NCI-H345 (cell line): ENCODE data around the gene E2F6.

Experiments used
- DNase-seq: peaks from one replicate; lab custom pipeline; 2025; lab: John Stamatoyannopoulos, UW

Gene E2F6

DNA sequence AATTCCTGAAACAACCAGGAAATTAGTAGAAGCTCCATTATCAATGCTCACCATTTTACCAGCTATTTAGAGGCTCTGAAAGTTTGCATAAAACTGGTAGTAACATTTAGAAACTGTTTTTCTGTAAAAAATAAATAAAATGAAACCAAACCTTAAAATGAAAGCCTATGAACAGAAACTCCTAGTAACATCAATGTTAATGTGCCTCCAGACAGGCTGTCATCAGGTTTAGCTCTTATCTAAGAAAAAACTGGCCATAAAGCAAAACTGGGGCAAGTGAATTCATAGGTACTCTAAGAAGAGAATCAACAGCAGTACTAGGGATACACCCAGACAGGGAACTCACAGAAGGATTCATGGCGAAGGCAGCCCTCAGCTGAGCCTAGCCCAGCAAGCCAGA is 8.0 kb downstream of the E2F6 start:
- no peak for DNase-seq

- DNase-seq = no peak
Observed at GRCh38 chr2:11456251-11456650, 9.7 kb downstream of the E2F6 start.

DNA sequence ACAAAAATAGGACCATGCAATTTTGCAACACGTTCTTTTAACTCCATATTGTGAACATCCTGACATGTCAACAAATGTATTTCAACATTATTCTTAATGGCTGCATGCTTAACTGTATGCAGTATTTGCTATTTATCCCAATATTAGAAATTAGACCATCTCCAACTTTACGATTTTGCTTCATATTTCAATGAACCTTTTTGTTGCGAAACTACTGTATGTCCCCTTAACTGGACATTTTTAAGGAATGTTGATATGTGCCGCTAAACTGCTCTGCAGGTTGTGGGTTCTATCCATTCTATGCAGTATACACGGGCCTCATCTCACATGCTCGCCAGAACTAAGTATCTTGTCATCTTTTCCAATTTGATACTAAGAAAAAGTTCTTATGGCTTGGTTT is 11.1 kb downstream of the E2F6 start:
- DNase-seq = no peak

DNA sequence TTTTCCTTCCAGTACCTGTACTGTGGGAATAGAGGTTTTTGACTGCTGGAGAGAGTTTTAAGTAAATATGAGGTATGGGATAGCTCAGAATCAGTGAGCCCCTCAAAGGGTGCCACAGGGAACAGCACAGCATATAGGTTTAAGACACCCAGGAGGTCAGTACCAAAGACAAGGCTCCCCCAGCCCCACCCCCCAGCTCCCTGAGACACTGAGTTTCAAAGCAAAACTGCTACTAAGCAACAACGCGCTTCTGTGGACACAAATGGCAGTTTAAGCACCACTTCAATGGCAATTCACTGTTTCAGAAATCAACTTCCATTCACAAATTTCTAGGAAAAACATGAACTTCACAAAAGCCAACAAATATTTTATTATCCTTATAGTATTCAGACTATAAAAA is 15.2 kb downstream of the E2F6 start:
- no peak for DNase-seq

DNA sequence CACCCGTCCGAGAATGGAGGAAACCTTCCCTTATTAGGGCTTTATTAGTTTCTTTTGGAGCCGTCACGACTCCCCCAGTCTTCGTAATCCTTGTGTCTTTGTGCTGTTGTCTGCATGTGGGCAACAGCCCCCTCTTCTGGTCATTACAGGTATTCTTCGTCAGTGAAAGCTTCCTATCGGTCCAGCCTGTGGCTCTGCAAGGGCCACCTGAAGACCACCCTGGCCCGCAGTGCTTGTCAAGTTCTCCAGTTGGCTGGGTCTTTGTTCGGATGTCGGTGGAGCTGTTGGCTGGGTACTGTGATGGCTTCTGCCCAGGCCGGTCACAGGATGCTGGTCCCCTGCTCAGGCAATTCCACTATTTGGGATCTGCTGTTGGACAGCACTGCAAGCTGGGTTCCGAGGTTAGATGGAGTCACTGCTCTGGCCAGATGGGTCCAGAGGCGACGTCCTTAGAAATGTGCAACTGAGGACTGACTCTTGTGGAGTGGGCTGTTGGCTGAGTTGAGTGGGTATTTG is 19.2 kb downstream of the E2F6 start:
- DNase-seq = peak; percentile 45

- DNase-seq = no peak
Observed at GRCh38 chr2:11444737-11445136, 21.2 kb downstream of the E2F6 start.

- DNase-seq = no peak
Observed at GRCh38 chr2:11438555-11439080, 27.3 kb downstream of the E2F6 start.

DNA sequence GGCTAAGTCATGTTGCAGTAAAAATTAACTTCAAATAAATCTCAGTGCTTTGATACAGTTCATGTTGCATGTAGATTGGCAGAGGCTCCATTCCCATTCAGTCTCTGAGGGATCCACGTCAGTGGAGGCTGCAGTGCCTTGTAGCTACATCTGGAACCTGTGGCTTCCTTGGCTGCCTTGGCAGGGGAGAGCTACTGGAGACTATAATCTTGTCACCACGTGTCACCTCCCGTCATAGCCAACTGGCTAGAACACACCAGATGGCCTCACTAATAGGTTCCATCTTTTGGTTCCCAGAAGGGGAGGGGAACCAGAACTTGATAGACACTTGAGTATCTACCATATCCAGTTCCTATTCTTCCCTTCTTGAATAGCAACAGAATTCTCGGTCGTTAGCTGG is 28.4 kb downstream of the E2F6 start:
- no peak for DNase-seq

DNA sequence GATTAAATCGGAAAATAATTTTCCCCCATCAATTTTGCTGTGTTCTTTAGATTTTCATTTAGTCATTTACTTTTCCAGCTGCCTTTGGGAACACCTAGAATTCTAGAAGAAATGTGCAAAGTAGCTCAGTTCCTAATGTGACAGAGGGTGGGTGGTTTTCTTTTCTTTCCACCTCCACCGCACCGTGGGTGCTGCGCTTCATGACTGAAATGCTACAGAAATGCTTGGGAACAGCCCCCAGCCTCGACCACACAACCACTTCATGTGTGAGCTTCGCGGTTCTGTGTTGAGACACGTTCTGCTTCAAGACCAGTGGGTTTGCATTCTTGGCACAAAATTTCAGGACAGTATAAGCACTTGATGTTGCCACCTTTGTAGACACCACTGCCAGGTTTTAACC is 30.9 kb downstream of the E2F6 start:
- no peak for DNase-seq

DNA sequence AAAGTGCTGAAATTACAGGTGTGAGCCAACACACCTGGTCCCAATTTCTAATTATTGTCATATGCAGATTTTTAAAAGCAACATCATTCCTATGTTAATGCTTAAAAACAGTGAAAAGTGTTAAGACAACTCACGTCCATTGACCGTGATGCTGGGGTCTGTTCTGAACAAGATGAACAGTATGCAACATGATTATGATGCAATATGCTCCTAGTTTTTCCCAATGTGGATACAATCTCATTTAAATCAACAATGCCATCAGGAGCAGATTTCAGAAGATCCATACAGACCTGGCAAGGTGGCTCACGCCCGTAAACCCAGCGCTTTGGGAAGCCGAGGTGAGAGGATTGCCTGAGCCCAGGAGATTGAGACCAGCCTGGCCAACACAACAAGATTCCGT is 31.5 kb downstream of the E2F6 start:
- DNase-seq = no peak

- DNase-seq = no peak
Observed at GRCh38 chr2:11433822-11434221, 32.1 kb downstream of the E2F6 start.

- DNase-seq = no peak
Observed at GRCh38 chr2:11430729-11431128, 35.2 kb downstream of the E2F6 start.

- no peak for DNase-seq
Observed at GRCh38 chr2:11427224-11427623, 38.7 kb downstream of the E2F6 start.

- no peak for DNase-seq
Observed at GRCh38 chr2:11422901-11423435, 43.0 kb downstream of the E2F6 start.

- no peak for DNase-seq
Observed at GRCh38 chr2:11422491-11422865, 43.5 kb downstream of the E2F6 start.

GRCh38 chr2:11421863-11422490 is 44.0 kb downstream of the E2F6 start:
- DNase-seq = no peak

DNA sequence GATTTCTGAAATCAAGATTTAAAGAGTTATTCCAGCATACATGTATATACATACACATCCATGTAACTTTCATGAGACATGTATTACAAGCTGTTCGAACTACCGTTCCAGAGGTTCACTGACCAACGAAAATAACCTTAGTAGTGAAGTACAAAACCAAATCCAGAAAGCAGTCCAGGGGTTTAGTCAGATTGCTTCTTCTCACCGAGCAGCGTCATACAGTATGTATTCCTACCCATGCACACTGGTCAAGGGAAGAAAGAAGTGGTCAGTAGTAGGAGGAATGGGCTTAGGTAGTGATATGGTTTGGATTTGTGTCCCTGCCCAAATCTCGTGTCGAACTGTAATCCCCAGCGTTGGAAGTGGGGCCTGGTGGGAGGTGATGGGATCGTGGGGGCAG is 45.3 kb downstream of the E2F6 start:
- no peak for DNase-seq

DNA sequence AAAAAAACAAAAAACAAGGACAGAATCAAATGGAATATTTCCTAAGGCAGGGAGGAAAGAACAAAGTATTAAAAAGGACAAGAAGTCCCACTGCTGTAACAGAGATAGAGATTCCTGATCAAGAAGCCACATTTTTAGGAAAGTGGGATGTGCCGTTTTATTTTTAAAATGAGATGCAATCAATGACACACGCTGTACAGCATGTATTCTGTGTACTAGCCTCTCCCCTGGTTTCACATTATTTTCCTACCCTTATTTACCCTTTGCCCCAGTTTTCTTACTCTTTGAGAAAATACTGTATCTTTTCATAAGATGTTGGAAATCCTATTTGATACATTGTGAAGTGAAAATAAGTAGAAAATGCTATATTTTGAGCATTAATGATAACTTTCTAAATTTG is 45.8 kb downstream of the E2F6 start:
- no peak for DNase-seq

DNA sequence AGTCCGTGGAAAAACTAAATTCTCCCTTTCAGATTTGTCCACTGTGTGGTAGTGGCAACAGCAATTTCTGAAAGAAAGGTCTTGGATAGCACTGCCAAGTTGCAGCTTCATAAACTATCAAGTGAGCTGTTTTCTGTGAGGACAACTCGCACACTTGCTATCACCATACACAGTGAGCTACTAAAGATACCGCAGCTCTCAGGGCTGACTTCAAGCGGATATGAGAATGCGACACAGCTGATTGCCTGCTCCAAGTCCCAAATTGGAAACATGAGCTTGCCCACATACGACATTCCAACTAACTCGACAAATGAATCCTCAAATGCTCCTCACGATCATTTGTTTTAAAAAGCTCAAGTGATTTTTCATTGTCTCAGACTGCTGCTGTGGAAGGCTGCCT is 46.2 kb downstream of the E2F6 start:
- DNase-seq = no peak

DNA sequence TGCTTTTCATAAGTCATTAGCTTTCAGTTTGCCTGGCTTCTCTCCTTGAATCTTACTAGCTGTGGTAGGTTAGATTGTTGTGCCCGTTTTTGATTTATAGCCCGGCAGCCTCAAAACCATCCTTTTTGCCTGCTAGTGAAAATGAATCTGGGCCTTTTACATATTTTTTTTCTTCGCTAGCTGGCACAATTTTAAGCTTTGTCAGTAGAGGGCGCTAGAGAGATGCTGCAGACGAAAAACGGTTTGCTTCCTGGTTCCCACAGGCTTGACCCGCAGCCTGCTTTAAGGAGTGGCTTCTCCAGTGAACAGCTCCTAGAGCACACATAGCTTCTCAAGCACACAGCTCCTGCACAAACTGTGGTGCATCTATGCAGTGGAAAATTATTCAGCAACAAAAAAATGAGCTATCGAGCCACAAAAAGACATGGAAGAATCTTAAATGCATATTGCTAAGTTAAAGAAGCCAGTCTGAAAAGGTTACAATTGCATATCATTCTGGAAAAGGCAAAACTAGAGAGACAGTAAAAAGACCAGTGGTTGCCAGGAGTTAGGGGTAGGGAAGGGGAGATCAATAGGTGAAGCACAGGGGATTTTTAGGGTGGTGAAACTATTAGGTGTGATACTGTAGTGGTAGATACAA is 47.9 kb downstream of the E2F6 start:
- DNase-seq = no peak

DNA sequence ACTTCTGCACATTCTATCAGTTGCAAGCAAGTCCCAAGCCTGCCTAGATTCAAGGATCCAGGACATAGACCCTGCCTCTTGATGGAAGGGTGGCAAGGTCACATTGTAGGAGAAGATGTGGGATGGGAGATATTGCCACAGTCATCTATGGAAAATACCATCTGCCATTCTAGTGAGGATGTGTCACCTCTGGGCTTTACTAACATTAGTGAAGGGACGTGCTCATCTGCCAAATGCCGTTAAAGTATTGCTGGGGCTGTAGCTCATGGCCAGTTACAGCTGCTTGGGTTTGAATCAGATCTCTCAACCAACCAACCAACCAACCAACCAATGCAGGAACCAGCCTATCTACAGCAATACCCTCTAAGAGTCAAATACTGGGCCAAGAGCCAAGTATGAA is 49.0 kb downstream of the E2F6 start:
- DNase-seq = no peak

DNA sequence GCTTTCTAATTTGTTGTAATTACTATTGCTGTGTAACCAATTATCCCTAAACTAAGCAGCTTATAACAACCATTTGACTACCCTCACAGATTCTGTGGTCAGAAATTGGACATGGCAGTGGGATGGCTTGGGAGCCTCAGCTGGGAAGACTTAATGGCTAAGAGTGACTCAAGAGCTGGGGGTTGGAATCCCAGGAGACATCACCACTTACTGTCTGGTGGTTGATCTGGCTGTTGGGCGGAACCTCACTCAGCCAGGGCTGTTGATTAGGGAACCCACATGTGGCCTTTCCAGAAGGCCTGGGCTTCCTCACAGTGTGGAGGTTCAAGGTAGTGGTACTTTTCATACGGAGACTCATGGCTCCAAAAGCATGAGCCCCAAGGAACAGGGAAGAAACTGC is 49.8 kb downstream of the E2F6 start:
- DNase-seq = no peak

DNA sequence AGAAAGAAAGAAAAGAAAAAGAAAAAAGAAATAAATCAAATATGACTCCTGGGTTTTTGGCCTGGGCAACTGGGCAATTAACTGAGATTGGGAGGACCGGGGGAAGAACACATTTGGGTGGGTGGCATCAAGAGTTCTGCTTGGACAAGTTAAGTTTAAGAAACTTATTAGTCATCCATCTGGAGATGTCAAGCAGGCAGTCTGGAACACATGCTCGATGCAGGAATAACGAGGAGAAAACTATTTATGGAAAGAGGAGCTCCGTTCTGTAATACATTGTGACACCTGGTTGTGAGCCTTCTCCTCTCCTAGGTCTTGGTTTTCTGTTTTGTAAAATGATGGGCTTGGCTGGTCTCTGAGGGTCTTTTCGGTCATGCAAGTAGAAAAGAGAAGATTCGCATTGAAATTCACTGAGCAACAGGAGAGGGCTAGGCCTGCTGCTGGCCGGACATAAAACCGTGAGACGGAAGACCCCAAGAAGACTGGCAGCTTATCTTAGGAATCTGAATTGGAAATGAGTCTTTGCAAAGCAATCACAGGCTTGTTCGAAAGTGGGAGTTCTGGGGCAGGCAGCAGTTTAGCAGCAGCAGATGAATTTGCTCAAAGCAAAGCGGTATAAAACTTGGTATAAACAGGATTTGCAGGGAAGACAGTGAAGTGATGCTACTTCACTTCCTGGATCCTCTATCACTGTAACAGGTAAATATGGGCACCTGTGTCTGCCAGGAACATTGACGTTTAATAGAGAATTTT is 51.4 kb downstream of the E2F6 start:
- no peak for DNase-seq
